ENCODE results near the gene AKR1D1. TPM values are rescaled to one million over a fixed set of nuclear protein-coding genes. Genes with fewer than 3 reads are reported as not detected.

Gene AKR1D1
- total RNA-seq, 1 experiment from 2014 or later: not detected

DNA sequence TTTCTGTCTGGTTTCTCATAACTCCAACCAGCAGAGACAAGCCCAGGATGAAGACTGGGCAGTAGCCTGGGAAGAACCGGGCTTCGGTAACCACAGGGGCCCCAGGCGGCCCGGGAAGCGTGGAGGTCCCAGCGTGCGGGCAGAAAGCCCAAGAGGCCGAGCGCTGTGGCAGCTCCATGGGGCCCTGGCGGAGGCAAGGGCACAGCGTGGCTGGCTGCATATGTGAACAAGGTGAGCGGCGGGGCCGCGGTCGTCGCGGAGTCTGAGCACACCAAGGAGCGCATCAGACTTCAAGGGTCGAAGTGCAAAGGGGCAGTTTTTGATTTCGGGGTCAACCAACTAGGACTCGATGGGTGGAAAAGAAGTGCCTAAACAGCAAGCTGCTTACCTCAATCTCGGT is 45.9 kb downstream of the AKR1D1 start:
- peaks cover 2% of the 10 kb centered on the region for H3K9me3 Mint-ChIP-seq (ENCODE audit: low read depth, unreplicated experiment)
- peaks cover 13% of the 10 kb centered on the region for H3K4me1 Mint-ChIP-seq (ENCODE audit: low read depth, unreplicated experiment)
- H3K4me3 Mint-ChIP-seq (ENCODE audit: low read depth, unreplicated experiment): no peak overlapping the region
- BruUV-seq (replicated peaks): no TSS peak
- TF ChIP-seq, protein P1, sequence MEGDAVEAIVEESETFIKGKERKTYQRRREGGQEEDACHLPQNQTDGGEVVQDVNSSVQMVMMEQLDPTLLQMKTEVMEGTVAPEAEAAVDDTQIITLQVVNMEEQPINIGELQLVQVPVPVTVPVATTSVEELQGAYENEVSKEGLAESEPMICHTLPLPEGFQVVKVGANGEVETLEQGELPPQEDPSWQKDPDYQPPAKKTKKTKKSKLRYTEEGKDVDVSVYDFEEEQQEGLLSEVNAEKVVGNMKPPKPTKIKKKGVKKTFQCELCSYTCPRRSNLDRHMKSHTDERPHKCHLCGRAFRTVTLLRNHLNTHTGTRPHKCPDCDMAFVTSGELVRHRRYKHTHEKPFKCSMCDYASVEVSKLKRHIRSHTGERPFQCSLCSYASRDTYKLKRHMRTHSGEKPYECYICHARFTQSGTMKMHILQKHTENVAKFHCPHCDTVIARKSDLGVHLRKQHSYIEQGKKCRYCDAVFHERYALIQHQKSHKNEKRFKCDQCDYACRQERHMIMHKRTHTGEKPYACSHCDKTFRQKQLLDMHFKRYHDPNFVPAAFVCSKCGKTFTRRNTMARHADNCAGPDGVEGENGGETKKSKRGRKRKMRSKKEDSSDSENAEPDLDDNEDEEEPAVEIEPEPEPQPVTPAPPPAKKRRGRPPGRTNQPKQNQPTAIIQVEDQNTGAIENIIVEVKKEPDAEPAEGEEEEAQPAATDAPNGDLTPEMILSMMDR (IDR thresholded peaks at IDR 0.05; ENCODE audit: unreplicated experiment): no peak
- intact Hi-C loops (cut with micrococcal nuclease; ENCODE audit: unreplicated experiment): no loop called here
- H3K27me3 Mint-ChIP-seq (ENCODE audit: unreplicated experiment): no peaks in the 10 kb centered on the region
- DNase-seq: no peak
- H3K36me3 Mint-ChIP-seq (ENCODE audit: insufficient read depth, unreplicated experiment): no peaks in the 10 kb centered on the region
- CTCF ChIA-PET: no interaction called here
- no peak overlapping the region for H3K27ac Mint-ChIP-seq (ENCODE audit: unreplicated experiment)

DNA sequence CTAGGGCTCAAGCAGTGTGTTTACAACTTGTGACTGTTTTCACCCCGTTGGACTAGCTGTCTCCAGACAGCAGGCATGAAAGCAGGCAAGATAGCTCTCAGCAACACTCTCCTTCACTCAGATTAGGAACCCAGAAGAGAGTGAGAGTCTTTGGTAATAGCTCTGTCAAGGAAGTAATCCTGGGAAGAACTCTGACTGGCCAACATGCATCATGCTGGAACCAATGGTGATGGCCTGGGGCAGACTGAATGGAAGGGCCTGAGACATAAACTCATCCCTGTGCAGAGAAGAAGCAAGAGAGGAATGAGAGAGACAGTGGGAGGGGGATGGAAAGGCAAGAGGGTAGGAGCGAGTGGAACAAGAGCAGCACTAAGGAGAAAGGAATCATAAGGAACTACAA is 48.9 kb downstream of the AKR1D1 start:
- Mint-ChIP-seq H3K27me3 (ENCODE audit: unreplicated experiment) (no peaks in the 10 kb centered on the region), H3K4me1 (ENCODE audit: low read depth, unreplicated experiment) (peaks cover 13% of the 10 kb centered on the region), H3K4me3 (ENCODE audit: low read depth, unreplicated experiment) (no peak overlapping the region), H3K36me3 (ENCODE audit: insufficient read depth, unreplicated experiment) (no peaks in the 10 kb centered on the region), H3K9me3 (ENCODE audit: low read depth, unreplicated experiment) (no peaks in the 10 kb centered on the region), H3K27ac (ENCODE audit: unreplicated experiment) (no peak overlapping the region)
- no peak for DNase-seq
- intact Hi-C loops (cut with micrococcal nuclease; ENCODE audit: unreplicated experiment): no loop called here
- TF ChIP-seq, protein P1 (IDR thresholded peaks at IDR 0.05; ENCODE audit: unreplicated experiment): no peak
- BruUV-seq (replicated peaks): no TSS peak
- CTCF ChIA-PET: interaction anchor here (0.7 kb wide), 1 partner anchor 15 kb away, joined by 3 read pairs; no protein-coding TSS in a partner anchor

DNA sequence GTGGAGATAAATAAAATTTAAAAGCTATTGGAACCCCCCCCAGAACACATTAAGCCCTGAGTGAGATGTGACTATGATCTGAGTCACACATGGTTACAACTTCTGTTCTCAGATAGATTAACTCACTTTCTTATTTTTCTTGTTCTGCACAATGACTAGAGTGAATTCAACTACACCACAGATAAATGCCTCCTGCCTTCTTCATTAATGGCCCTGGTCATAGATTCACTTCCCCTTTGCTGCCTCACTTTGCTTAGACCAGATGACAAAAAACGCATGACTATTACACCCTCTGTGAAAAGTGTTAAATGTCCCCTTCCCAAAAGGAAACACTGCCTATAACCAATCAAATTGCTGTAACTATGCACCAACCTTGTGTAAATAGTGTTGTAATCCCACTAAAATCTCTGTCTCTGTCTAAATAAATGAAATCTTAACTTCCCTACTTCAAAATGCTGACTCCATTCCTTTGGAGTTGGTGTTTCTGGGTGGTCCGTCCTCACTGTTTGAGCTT is 49.4 kb downstream of the AKR1D1 start:
- Mint-ChIP-seq H3K36me3 (ENCODE audit: insufficient read depth, unreplicated experiment) (no peaks in the 10 kb centered on the region), H3K4me3 (ENCODE audit: low read depth, unreplicated experiment) (no peak overlapping the region), H3K4me1 (ENCODE audit: low read depth, unreplicated experiment) (peaks cover 13% of the 10 kb centered on the region), H3K27ac (ENCODE audit: unreplicated experiment) (no peak overlapping the region), H3K27me3 (ENCODE audit: unreplicated experiment) (no peaks in the 10 kb centered on the region), H3K9me3 (ENCODE audit: low read depth, unreplicated experiment) (no peaks in the 10 kb centered on the region)
- TF ChIP-seq, protein P1 (IDR thresholded peaks at IDR 0.05; ENCODE audit: unreplicated experiment): no peak
- no peak for DNase-seq
- intact Hi-C loops (cut with micrococcal nuclease; ENCODE audit: unreplicated experiment): no loop called here
- BruUV-seq (replicated peaks): no TSS peak
- CTCF ChIA-PET: interaction anchor here (0.7 kb wide), 1 partner anchor 15 kb away, joined by 3 read pairs; no protein-coding TSS in a partner anchor

DNA sequence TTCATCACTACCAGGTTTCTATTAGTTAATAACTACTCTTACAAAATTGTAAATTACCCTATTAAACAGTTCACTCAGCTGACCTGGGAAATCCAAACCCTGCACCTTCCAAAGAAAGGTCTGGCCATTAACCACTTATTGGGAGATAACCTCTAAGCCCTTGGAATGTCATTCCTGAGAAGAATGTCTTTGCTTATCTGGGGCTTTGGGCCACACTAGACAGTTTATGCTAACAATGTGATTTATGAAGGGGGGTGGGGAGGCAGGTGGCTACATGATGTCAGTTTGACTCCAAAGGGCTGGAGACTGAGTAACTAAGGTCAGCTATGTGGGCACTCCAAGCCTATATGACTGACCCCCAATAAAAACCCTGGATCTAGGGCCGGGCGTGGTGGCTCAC is 50.7 kb downstream of the AKR1D1 start:
- no peaks in the 10 kb centered on the region for H3K9me3 Mint-ChIP-seq (ENCODE audit: low read depth, unreplicated experiment)

More for the DNA sequence above, 50.7 kb downstream of the AKR1D1 start:
- Mint-ChIP-seq H3K36me3 (ENCODE audit: insufficient read depth, unreplicated experiment) (no peaks in the 10 kb centered on the region), H3K27me3 (ENCODE audit: unreplicated experiment) (no peaks in the 10 kb centered on the region), H3K27ac (ENCODE audit: unreplicated experiment) (no peak overlapping the region), H3K4me3 (ENCODE audit: low read depth, unreplicated experiment) (no peak overlapping the region), H3K4me1 (ENCODE audit: low read depth, unreplicated experiment) (peaks cover 13% of the 10 kb centered on the region)
- no peak for DNase-seq
- intact Hi-C loops (cut with micrococcal nuclease; ENCODE audit: unreplicated experiment): no loop called here
- BruUV-seq (replicated peaks): no TSS peak
- CTCF ChIA-PET: no interaction called here
- TF ChIP-seq, protein P1 (IDR thresholded peaks at IDR 0.05; ENCODE audit: unreplicated experiment): no peak

All from Calu3 (cell line).